NCI-H1694 (cell line): ENCODE measurements around the gene CPAMD8.

ENCODE experiments used
- DNase-seq: peaks from one replicate; lab custom pipeline; 2025; lab: John Stamatoyannopoulos, UW

CPAMD8 gene

DNA sequence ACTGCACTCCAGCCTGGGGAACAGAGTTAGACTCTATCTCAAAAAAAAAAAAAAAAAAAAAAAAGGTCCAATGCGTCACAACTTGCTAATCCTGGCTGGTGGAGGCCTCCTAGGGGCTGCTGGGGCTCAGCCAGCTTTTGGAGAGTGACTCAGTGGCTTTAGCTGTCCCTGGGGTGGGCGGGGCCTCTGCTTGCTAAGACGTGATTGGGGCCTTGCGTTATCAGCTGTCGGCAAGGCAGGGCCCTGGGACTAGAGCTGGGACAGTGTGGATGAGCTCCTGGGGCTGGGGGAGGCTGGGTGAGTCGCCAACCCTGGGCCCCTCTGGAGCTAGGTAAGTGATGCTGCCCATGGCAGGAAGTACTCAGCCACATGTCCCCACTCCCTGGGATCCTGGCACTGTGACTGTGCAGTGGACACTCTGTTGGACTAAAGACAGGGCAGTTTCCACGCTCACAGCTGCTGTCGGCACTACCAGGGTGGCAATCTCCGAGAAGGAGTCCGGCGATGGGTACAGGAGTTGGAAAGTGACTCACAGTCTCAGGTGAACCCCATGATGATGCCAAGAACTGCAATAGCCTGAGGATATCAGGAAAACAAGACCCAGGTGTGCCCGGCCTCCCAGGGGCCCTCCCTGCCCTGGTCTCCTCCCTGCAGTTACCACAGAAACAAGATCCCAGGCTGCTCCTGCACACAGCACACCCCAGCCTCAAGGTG is 105.6 kb downstream of the CPAMD8 start:
- no peak for DNase-seq

DNA sequence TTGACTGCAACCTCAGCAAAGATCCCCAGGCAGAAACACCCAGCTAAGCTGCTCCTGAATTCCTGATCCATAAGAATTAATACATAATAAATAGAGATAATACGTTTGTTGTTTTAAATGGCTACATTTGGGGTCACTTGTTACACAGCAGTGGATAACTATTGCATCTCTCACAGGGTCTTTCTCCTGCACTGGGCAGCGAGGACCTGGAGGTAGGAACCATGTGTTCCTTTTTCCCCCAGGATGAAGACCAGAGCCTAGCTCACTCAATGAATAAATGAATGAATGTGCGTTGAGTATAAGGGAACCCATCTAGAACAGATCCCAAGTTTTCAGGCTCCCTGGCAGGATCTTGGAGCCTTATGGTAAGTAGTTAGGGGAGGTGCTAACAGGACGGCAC is 107.1 kb downstream of the CPAMD8 start:
- no peak for DNase-seq

GRCh38 chr19:16917401-16917800 is 109.2 kb downstream of the CPAMD8 start:
- DNase-seq, result no peak

- DNase-seq, result no peak
These were observed 110.9 kb downstream of the CPAMD8 start for GRCh38 chr19:16915734-16916133.

GRCh38 chr19:16915135-16915534 is 111.5 kb downstream of the CPAMD8 start:
- no peak for DNase-seq

DNA sequence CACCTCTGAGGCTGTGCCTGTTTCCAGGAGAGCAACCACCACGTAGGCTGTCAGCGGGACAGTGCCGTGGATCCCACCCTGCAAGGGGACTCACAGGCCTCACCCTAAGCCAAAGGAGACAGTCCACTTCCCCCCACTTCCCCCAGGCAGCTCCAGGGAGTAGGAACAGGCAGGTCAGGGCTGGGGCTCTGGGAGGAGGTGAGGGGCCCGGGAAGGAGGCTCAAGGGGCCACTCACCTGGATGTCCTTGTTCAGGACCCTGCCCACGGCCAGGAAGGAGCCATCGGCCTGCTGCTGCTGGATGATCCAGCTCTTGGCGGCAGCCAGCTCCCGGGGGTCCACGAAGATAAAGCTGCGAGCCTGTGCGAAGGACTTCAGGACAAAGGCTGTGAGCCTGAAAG is 112.2 kb downstream of the CPAMD8 start:
- no peak for DNase-seq

- no peak for DNase-seq
These were observed 113.8 kb downstream of the CPAMD8 start for GRCh38 chr19:16912780-16913179.

DNA sequence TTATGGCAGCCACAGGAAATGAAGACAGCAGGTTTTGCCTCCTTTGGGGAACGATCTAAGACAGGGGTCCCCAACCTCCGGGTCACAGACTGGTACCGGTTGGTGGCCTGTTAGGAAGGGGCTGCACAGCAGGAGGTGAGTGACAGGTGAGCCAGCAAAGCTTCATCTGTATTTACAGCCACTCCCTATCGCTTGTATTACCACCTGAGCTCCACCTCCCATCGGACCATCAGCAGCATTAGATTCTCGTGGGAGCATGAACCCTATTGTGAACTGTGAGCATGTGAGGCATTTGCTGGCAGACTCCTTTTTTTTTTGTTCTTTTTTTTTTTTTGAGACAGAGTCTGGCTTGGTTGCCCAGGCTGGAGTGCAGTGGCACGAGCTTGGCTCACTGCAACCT is 115.6 kb downstream of the CPAMD8 start:
- DNase-seq, result no peak

DNA sequence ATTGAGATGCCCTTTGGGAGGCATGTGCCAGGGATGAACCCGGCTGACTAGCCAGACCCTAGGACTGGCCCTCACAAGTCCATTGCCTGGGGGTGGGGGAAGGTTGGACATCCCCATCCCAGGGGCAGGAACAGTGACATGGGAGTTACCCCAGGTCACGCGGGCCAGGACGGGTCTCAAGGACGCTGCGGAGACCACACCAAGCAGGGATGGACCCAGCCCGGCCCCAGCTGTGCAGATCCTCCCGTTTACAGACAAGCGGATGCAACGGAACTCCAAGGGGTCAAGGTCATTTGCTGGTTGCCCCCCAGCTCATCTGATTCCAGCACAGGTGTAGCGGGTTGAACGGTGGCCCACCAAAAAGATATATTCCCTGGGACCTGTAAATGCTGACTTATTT is 117.9 kb downstream of the CPAMD8 start:
- no peak for DNase-seq

GRCh38 chr19:16904599-16904998 is 122.0 kb downstream of the CPAMD8 start:
- no peak for DNase-seq

DNA sequence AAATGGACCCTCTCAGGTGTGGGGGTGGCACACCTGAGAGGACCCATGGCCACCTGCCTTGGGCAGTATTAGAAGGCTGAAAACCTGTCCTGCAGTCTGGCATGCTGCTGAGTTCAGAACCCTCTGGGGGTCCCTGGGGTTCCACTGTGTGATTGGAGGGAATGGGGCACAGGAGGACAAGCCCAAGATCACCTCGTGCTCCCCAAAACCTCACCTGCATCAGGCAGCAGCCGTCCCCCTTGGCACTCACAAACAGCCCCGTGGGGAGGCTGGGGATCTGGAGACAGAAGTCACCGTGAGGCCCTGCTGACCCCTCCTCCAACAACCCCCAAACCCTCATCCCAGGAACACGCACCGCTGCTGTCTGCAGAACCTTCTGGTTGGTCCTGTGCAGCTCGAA is 123.3 kb downstream of the CPAMD8 start:
- no peak for DNase-seq

GRCh38 chr19:16902545-16902944 is 124.1 kb downstream of the CPAMD8 start:
- no peak for DNase-seq

GRCh38 chr19:16901491-16902175 is 125.0 kb downstream of the CPAMD8 start:
- no peak for DNase-seq

GRCh38 chr19:16899566-16900075 is 127.0 kb downstream of the CPAMD8 start:
- no peak for DNase-seq

DNA sequence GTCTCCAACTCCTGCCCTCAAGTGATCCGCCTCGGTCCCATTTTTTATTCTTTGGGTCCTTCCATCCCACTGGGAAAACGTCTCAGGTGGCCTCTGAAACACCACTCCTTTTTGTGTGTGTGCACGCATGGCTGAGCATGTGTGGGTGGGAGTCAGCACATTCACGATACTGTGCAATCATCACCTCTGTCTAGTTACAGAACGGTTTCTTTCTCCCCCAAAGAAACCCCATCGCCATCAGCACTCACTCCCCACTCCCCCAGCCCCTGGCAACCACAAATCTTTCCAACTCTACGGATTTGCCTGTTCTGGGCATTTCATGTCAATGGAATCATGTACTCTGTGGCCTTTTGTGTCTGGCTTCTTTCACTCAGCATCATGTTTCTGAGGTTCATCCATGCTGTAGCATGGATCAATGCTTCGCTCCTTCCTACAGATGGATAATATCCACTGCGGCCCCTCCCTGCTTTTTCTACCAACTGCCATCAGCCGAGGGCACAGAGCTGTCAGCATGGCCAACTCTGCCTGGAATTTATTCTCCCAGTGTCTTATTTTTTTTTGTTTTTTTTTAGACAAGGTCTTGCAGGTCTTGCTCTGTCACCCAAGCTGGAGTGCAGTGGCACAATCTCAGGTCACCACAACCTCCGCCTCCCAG is 128.1 kb downstream of the CPAMD8 start:
- DNase-seq, result no peak

- DNase-seq, result no peak
These were observed 128.8 kb downstream of the CPAMD8 start for GRCh38 chr19:16897856-16898161.

- no peak for DNase-seq
These were observed 129.4 kb downstream of the CPAMD8 start for GRCh38 chr19:16897029-16897855.

GRCh38 chr19:16896146-16897028 is 130.2 kb downstream of the CPAMD8 start:
- no peak for DNase-seq

DNA sequence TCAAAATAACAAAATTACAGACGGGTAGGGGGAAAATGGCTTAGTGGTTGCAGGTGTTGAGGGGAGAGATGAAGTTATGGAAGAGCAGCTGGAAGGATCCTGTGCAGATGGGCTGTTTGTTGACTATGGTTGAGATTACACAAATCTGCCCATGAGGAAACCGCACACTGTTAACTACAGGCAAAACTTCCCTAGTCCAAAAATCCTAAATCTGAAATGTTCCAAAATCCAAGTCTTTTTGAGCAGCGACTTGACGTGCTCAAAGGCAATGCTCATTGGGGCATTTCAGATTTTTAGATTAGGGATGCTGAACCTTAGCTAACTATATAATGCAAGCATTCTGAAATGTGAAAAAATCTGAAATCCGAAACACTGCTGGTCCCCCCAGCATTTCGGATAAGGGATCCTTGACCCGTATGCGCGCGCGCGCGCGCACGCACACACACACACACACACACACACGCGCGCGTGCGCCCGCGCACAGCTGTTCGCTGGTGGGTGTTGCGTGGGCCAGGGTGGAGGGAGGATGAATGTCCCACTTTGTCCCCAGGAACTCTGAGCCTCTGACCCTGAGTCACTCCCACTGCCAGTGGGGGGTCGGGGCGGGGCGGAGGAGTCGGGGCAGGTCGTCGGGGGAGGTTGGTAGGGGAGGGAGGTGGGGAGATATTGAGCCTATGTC is 131.0 kb downstream of the CPAMD8 start:
- no peak for DNase-seq

GRCh38 chr19:16894080-16894479 is 132.5 kb downstream of the CPAMD8 start:
- no peak for DNase-seq

DNA sequence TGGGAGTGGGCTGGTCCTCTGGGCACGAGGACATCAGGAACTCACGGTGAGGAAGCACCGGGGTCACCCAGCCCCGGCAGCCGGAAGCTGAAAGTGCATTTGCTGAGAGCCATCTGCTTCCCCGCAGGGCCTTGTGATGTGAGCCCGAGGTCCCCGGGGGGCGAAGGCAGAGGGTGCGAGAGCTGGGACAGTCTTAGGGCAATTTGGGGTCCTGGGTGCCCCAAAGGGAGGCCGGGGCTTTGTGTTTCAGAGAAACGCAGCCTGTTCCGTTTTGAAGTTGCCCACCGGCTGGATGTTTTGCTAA is 133.0 kb downstream of the CPAMD8 start:
- DNase-seq, result no peak
